HepG2 (cell line): ENCODE measurements around the gene CPNE2. TPM values are rescaled to one million over a fixed set of nuclear protein-coding genes. Genes with fewer than 3 reads are reported as not detected.

Source experiments
- ATF7 ChIP-seq, 2 experiments: fragments of 450-650 bp in 1 of 2; sonication (generic) in 1 of 2; formaldehyde crosslinking in 1 of 2; IDR thresholded peaks; 2 replicates each; pipeline versions ENCODE4 v1.4.0 to v1.6.1; 2016 to 2020; ENCODE audit warnings: antibody characterized with exemption in 1 of 2, mild to moderate bottlenecking in 1 of 2, missing genetic modification reagents in 1 of 2
- EEA1 ChIP-seq: sonication (generic); formaldehyde crosslinking; IDR thresholded peaks from 2 replicates; pipeline ENCODE4 v1.5.1; 2020; ENCODE audit warnings: mild to moderate bottlenecking, missing genetic modification reagents, borderline replicate concordance
- ETV6 ChIP-seq: sonication (generic); formaldehyde crosslinking; conservative IDR thresholded peaks from 2 replicates; pipeline ENCODE4 v1.4.0; 2020; ENCODE audit warnings: missing genetic modification reagents
- GABPA ChIP-seq, 2 experiments: IDR thresholded peaks; 2 replicates each; pipeline ENCODE4 v1.6.1; 2011 to 2016; ENCODE audit warnings: low read depth in 2 of 2, low read length in 1 of 2, missing biosample characterization in 1 of 2, missing genetic modification characterization in 1 of 2
- NFYC ChIP-seq: IDR thresholded peaks from 2 replicates; pipeline ENCODE4 v1.6.1; 2016; ENCODE audit warnings: missing genetic modification reagents, missing compliant biosample characterization
- POLR2A ChIP-seq, 2 experiments: IDR thresholded peaks; 2 replicates each; pipeline ENCODE4 v1.6.1; 2011; ENCODE audit warnings: low read depth in 2 of 2, low read length in 2 of 2, mild to moderate bottlenecking in 1 of 2, moderate library complexity in 1 of 2; ENCODE audit not compliant: insufficient read depth in 1 of 2
- RARG ChIP-seq: sonication (generic); formaldehyde crosslinking; IDR thresholded peaks from 2 replicates; pipeline ENCODE4 v1.4.0; 2020; ENCODE audit warnings: low read depth, mild to moderate bottlenecking, missing genetic modification reagents
- SIX1 ChIP-seq: sonication (generic); formaldehyde crosslinking; IDR thresholded peaks from 2 replicates; pipeline ENCODE4 v1.4.0; 2020; ENCODE audit warnings: missing genetic modification reagents, borderline replicate concordance
- TAF15 ChIP-seq: fragments of 200-400 bp; formaldehyde crosslinking; IDR thresholded peaks from one replicate; pipeline ENCODE4 v1.6.1; 2018; ENCODE audit warnings: mild to moderate bottlenecking, low read depth, low read length; ENCODE audit not compliant: poor library complexity, severe bottlenecking
- TCF7 ChIP-seq: sonication (generic); IDR thresholded peaks from 2 replicates; pipeline ENCODE4 v1.6.1; 2016; ENCODE audit warnings: antibody characterized with exemption, low read depth
- U2AF2 ChIP-seq: fragments of 200-400 bp; formaldehyde crosslinking; IDR thresholded peaks from 2 replicates; pipeline ENCODE4 v1.6.1; 2017; ENCODE audit warnings: low read depth, mild to moderate bottlenecking, low read length
- ZMYM4 ChIP-seq: sonication (generic); formaldehyde crosslinking; IDR thresholded peaks from 2 replicates; pipeline ENCODE4 v1.8.1; 2023; ENCODE audit warnings: mild to moderate bottlenecking, missing genetic modification reagents
- ZNF343 ChIP-seq: sonication (generic); formaldehyde crosslinking; IDR thresholded peaks from 2 replicates; pipeline ENCODE4 v1.4.0; 2020; ENCODE audit warnings: mild to moderate bottlenecking, missing genetic modification reagents
- ZNF563 ChIP-seq: sonication (generic); formaldehyde crosslinking; IDR thresholded peaks from 2 replicates; pipeline ENCODE4 v1.8.0; 2022; ENCODE audit warnings: mild to moderate bottlenecking, moderate library complexity, missing genetic modification reagents
- ZNF761 ChIP-seq: sonication (generic); formaldehyde crosslinking; conservative IDR thresholded peaks from 2 replicates; pipeline ENCODE4 v1.4.0; 2020; ENCODE audit warnings: mild to moderate bottlenecking, missing genetic modification reagents
- polyA plus RNA-seq, 8 experiments: library from polyadenylated mRNA; depleted of rRNA in 3 of 8; stranded (reverse) in 7 of 8; unstranded in 1 of 8; fragments of >200 nt; fragmentation: Illumina TruSeq in 4 of 8; extraction: Trizol in 4 of 8; gene quantifications; 2 replicates each; pipeline versions ENCODE4 v1.2.1 to v1.2.3, GENCODE V29; 2011 to 2016; ENCODE audit warnings: low read depth in 4 of 8, missing spikeins in 1 of 8, mixed read lengths in 1 of 8; ENCODE audit not compliant: insufficient read depth in 1 of 8
- total RNA-seq, 5 experiments: library from RNA; depleted of rRNA; stranded (reverse); fragments of >200 nt; fragmentation: Illumina TruSeq; extraction: Trizol; gene quantifications; 2 replicates each; pipeline ENCODE4 v1.2.3, GENCODE V29; 2016; ENCODE audit warnings: low read depth in 1 of 5
- TF ChIP-seq, protein P1 (sequence below): sonication (generic); formaldehyde crosslinking; IDR thresholded peaks from 2 replicates; pipeline ENCODE4 v1.5.1; 2020; ENCODE audit warnings: missing genetic modification reagents, mild to moderate bottlenecking, borderline replicate concordance
- TF ChIP-seq, protein P2 (sequence below): IDR thresholded peaks from 2 replicates; pipeline ENCODE4 v1.4.0; 2020; ENCODE audit warnings: mild to moderate bottlenecking, missing genetic modification reagents
- TF ChIP-seq, protein P3 (sequence below): sonication (generic); formaldehyde crosslinking; IDR thresholded peaks from 2 replicates; pipeline ENCODE4 v1.4.0; 2020; ENCODE audit warnings: missing genetic modification reagents, borderline replicate concordance

CPNE2 gene
- total and polyA plus RNA-seq, 2 of the 13 experiments (the other 11 are each of a cell fraction or from before 2014, with no cell fraction given): 10.6 to 23.3 TPM

DNA sequence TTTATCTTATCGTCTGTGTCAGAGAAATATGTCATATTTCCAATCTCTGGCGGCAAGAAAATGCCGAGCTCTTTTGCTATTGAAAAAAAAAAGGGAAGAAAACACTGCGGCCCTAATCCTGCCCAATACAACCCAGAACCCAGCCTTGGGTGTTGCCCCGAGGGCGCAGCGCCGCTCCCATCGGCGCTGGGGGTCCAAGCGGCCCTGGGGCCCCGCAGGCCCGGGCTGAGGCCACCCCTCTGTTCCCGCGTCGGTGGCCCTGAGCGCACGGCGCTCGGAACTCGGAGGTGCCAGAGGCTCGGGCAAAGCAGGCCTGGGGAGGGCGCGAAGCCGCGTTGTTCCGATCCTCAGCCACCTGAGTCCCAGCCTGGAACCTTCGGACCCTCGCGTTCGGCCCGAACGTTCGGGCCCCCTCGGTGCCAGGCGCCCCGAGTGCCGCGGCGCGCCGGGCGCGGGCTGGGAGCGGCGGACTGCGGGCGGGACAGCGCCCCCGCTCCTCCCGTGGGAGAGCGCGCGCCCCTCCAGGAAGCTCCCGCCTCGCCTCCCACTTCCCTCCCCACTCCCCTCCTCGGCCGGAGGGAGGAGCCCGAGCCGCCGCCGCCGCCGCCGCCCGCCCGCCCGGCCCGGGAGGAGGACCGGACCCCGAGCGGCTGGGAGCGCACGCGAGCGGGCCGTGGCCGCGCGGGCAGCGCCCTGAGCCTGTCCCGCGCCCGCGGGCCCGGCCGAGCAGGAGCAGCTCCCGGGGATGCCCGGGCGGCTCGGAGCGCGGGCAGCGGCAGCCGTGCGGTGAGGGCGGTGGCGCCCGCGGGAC is at the start of gene CPNE2 (continued):
- TF ChIP-seq, protein P1, sequence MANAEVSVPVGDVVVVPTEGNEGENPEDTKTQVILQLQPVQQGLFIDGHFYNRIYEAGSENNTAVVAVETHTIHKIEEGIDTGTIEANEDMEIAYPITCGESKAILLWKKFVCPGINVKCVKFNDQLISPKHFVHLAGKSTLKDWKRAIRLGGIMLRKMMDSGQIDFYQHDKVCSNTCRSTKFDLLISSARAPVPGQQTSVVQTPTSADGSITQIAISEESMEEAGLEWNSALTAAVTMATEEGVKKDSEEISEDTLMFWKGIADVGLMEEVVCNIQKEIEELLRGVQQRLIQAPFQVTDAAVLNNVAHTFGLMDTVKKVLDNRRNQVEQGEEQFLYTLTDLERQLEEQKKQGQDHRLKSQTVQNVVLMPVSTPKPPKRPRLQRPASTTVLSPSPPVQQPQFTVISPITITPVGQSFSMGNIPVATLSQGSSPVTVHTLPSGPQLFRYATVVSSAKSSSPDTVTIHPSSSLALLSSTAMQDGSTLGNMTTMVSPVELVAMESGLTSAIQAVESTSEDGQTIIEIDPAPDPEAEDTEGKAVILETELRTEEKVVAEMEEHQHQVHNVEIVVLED (CRISPR knock-in tag): peak; percentile 38; the same call in 1 of the 2 replicates
- TF ChIP-seq EEA1 (no peak), RARG (CRISPR knock-in tag) (no peak), ZNF761 (peak; percentile 29; the same call in 1 of the 2 replicates), ZNF343 (CRISPR knock-in tag) (0 out of 2 replicates have a peak, but pooled peaks have one; percentile 13), U2AF2 (no peak), TCF7 (no peak), NFYC (CRISPR knock-in tag) (no peak), GABPA (IDR thresholded peaks at IDR 0.05; ENCODE audit: low read depth, low read length) (no peak), GABPA (CRISPR knock-in tag; IDR thresholded peaks at IDR 0.05; ENCODE audit: low read depth) (no peak), SIX1 (CRISPR knock-in tag) (no peak), ETV6 (CRISPR knock-in tag) (0 out of 2 replicates have a peak, but pooled peaks have one; percentile 25), ZNF563 (CRISPR knock-in tag) (peak; percentile 51; the same call in 1 of the 2 replicates), POLR2A (IDR thresholded peaks at IDR 0.05; ENCODE audit: insufficient read depth in 1 of 2, low read depth in 2 of 2, low read length in 2 of 2) (no peak; a peak in 1 of 4 replicates), ATF7 (IDR thresholded peaks at IDR 0.05) (no peak), ATF7 (CRISPR knock-in tag; IDR thresholded peaks at IDR 0.05) (no peak), TAF15 (peak; percentile 65), ZMYM4 (CRISPR knock-in tag) (no peak)
- TF ChIP-seq, protein P2, sequence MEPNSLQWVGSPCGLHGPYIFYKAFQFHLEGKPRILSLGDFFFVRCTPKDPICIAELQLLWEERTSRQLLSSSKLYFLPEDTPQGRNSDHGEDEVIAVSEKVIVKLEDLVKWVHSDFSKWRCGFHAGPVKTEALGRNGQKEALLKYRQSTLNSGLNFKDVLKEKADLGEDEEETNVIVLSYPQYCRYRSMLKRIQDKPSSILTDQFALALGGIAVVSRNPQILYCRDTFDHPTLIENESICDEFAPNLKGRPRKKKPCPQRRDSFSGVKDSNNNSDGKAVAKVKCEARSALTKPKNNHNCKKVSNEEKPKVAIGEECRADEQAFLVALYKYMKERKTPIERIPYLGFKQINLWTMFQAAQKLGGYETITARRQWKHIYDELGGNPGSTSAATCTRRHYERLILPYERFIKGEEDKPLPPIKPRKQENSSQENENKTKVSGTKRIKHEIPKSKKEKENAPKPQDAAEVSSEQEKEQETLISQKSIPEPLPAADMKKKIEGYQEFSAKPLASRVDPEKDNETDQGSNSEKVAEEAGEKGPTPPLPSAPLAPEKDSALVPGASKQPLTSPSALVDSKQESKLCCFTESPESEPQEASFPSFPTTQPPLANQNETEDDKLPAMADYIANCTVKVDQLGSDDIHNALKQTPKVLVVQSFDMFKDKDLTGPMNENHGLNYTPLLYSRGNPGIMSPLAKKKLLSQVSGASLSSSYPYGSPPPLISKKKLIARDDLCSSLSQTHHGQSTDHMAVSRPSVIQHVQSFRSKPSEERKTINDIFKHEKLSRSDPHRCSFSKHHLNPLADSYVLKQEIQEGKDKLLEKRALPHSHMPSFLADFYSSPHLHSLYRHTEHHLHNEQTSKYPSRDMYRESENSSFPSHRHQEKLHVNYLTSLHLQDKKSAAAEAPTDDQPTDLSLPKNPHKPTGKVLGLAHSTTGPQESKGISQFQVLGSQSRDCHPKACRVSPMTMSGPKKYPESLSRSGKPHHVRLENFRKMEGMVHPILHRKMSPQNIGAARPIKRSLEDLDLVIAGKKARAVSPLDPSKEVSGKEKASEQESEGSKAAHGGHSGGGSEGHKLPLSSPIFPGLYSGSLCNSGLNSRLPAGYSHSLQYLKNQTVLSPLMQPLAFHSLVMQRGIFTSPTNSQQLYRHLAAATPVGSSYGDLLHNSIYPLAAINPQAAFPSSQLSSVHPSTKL (CRISPR knock-in tag): 0 out of 2 replicates have a peak, but pooled peaks have one; percentile 6
- TF ChIP-seq, protein P3, sequence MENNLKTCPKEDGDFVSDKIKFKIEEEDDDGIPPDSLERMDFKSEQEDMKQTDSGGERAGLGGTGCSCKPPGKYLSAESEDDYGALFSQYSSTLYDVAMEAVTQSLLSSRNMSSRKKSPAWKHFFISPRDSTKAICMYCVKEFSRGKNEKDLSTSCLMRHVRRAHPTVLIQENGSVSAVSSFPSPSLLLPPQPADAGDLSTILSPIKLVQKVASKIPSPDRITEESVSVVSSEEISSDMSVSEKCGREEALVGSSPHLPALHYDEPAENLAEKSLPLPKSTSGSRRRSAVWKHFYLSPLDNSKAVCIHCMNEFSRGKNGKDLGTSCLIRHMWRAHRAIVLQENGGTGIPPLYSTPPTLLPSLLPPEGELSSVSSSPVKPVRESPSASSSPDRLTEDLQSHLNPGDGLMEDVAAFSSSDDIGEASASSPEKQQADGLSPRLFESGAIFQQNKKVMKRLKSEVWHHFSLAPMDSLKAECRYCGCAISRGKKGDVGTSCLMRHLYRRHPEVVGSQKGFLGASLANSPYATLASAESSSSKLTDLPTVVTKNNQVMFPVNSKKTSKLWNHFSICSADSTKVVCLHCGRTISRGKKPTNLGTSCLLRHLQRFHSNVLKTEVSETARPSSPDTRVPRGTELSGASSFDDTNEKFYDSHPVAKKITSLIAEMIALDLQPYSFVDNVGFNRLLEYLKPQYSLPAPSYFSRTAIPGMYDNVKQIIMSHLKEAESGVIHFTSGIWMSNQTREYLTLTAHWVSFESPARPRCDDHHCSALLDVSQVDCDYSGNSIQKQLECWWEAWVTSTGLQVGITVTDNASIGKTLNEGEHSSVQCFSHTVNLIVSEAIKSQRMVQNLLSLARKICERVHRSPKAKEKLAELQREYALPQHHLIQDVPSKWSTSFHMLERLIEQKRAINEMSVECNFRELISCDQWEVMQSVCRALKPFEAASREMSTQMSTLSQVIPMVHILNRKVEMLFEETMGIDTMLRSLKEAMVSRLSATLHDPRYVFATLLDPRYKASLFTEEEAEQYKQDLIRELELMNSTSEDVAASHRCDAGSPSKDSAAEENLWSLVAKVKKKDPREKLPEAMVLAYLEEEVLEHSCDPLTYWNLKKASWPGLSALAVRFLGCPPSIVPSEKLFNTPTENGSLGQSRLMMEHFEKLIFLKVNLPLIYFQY: 0 out of 2 replicates have a peak, but pooled peaks have one; percentile 1
